H1 (cell line): ENCODE results near the gene PBX1. TPM values are rescaled to one million over a fixed set of nuclear protein-coding genes. Genes with fewer than 3 reads are reported as not detected.

Experiments
- CTCF ChIA-PET: fragments of 300-600 bp; sonication (Branson Sonifier 250); formaldehyde crosslinking; loops from one replicate; lab custom pipeline; 2021; ENCODE audit not compliant: partially characterized antibody; lab: Charles Lee
- POLR2A ChIA-PET: fragments of 300-600 bp; sonication (Branson Sonifier 250); formaldehyde crosslinking; loops from one replicate; lab custom pipeline; 2021; ENCODE audit warnings: inconsistent platforms; ENCODE audit not compliant: partially characterized antibody; lab: Charles Lee
- DNase-seq, 2 experiments: peaks; one replicate each; pipeline versions ENCODE4 v3.0.0 to v3.0.0-alpha.2; 2010 to 2022; ENCODE audit warnings: low spot score in 2 of 2, low read depth in 1 of 2, mixed read lengths in 1 of 2
- FAIRE-seq: peaks from 2 replicates; lab custom pipeline; 2011; peaks lifted over from hg19 to GRCh38; lab: Jason Lieb, UNC
- H2AFZ ChIP-seq: 2 replicates; pipeline ENCODE4 v1.8.1; 2012; ENCODE audit warnings: low read length, inconsistent platforms
- H2AK5ac ChIP-seq: 2 replicates; pipeline ENCODE4 v1.6.1; 2013; ENCODE audit warnings: low read depth, low read length
- H2BK120ac ChIP-seq: replicated peaks from 2 replicates; pipeline ENCODE3; 2013; ENCODE audit warnings: low read depth, low read length, inconsistent platforms
- H2BK12ac ChIP-seq: 2 replicates; pipeline ENCODE4 v1.6.1; 2013; ENCODE audit warnings: low read depth, low read length
- H2BK15ac ChIP-seq: 2 replicates; pipeline ENCODE4 v1.6.1; 2013; ENCODE audit warnings: low read length
- H2BK20ac ChIP-seq: 2 replicates; pipeline ENCODE4 v1.6.1; 2013; ENCODE audit warnings: low read length
- H2BK5ac ChIP-seq: 2 replicates; pipeline ENCODE4 v1.6.1; 2013; ENCODE audit warnings: low read depth, low read length
- H3K14ac ChIP-seq: 2 replicates; pipeline ENCODE4 v1.6.1; 2013; ENCODE audit warnings: inconsistent platforms; ENCODE audit not compliant: insufficient read length
- H3K18ac ChIP-seq: 2 replicates; pipeline ENCODE4 v1.6.1; 2013; ENCODE audit warnings: low read length; ENCODE audit errors: extremely low read depth
- H3K23ac ChIP-seq: 2 replicates; pipeline ENCODE4 v1.6.1; 2013; ENCODE audit warnings: inconsistent platforms; ENCODE audit not compliant: insufficient read length
- H3K23me2 ChIP-seq: 2 replicates; pipeline ENCODE4 v1.6.1; 2013; ENCODE audit warnings: low read depth, low read length
- H3K27ac ChIP-seq: 2 replicates; pipeline ENCODE4 v1.6.1; 2011; ENCODE audit warnings: low read depth, low read length, inconsistent platforms
- H3K27me3 ChIP-seq, 4 experiments: replicated peaks in 1 of 4; 1 replicate in 1 of 4; 2 replicates in 3 of 4; pipeline versions ENCODE4 v1.6.1 to v1.8.1; 2011 to 2013; ENCODE audit warnings: low read length in 3 of 4, mild to moderate bottlenecking in 3 of 4, inconsistent platforms in 2 of 4, mixed read lengths in 2 of 4, moderate library complexity in 1 of 4; ENCODE audit not compliant: control insufficient read depth in 3 of 4, insufficient read depth in 3 of 4; ENCODE audit errors: extremely low read depth in 1 of 4
- H3K36me3 ChIP-seq, 4 experiments: 2 replicates each; pipeline versions ENCODE4 v1.6.1 to v1.8.1; 2011 to 2013; ENCODE audit warnings: mild to moderate bottlenecking in 4 of 4, low read length in 3 of 4, moderate library complexity in 2 of 4, control low read depth in 1 of 4, inconsistent platforms in 1 of 4; ENCODE audit not compliant: insufficient read depth in 4 of 4, control insufficient read depth in 2 of 4
- H3K4ac ChIP-seq: replicated peaks from 2 replicates; pipeline ENCODE3; 2013; ENCODE audit warnings: low read length, low read depth, mixed read lengths, inconsistent platforms; ENCODE audit not compliant: insufficient read length
- H3K4me1 ChIP-seq, 4 experiments: replicated peaks in 1 of 4; 1 replicate in 1 of 4; 2 replicates in 3 of 4; pipeline versions ENCODE4 v1.6.1 to v1.8.1; 2011 to 2013; ENCODE audit warnings: low read length in 3 of 4, inconsistent platforms in 2 of 4, mixed read lengths in 1 of 4; ENCODE audit not compliant: insufficient read depth in 4 of 4, control insufficient read depth in 3 of 4
- H3K4me2 ChIP-seq, 2 experiments: 2 replicates each; pipeline versions ENCODE4 v1.6.1 to v1.8.1; 2011 to 2013; ENCODE audit warnings: low read depth in 2 of 2, low read length in 2 of 2, control low read depth in 1 of 2, inconsistent platforms in 1 of 2, mild to moderate bottlenecking in 1 of 2; ENCODE audit not compliant: insufficient read depth in 1 of 2
- H3K4me3 ChIP-seq, 4 experiments: fragments of 200-600, 300-600 bp in 1 of 4; sonication (generic), shearing (Covaris generic), sonication (Bioruptor Twin) in 1 of 4; 2 replicates each; pipeline versions ENCODE4 v1.5.1 to v1.8.1; 2011 to 2016; ENCODE audit warnings: low read length in 4 of 4, low read depth in 3 of 4, control low read depth in 2 of 4, inconsistent platforms in 2 of 4, mild to moderate bottlenecking in 2 of 4, mixed read lengths in 1 of 4, moderate library complexity in 1 of 4; ENCODE audit not compliant: insufficient read depth in 2 of 4; ENCODE audit errors: extremely low read depth in 1 of 4
- H3K56ac ChIP-seq: replicated peaks from 2 replicates; pipeline ENCODE3; 2013; ENCODE audit warnings: low read depth, mild to moderate bottlenecking, mixed read lengths, low read length, inconsistent platforms; ENCODE audit not compliant: insufficient read length
- H3K79me1 ChIP-seq: 2 replicates; pipeline ENCODE4 v1.6.1; 2013; ENCODE audit warnings: low read depth, low read length, control low read depth
- H3K79me2 ChIP-seq, 2 experiments: 2 replicates each; pipeline versions ENCODE4 v1.6.1 to v1.8.1; 2012 to 2013; ENCODE audit warnings: low read length in 2 of 2, mild to moderate bottlenecking in 2 of 2, inconsistent platforms in 1 of 2; ENCODE audit not compliant: insufficient read depth in 2 of 2, control insufficient read depth in 1 of 2
- H3K9ac ChIP-seq, 4 experiments: replicated peaks in 1 of 4; 1 replicate in 1 of 4; 2 replicates in 3 of 4; pipeline versions ENCODE4 v1.6.1 to v1.8.1; 2011 to 2013; ENCODE audit warnings: low read depth in 3 of 4, low read length in 3 of 4, control low read depth in 2 of 4, mild to moderate bottlenecking in 2 of 4, moderate library complexity in 2 of 4, inconsistent platforms in 1 of 4; ENCODE audit errors: extremely low read depth in 1 of 4
- H3K9me3 ChIP-seq, 2 experiments: 2 replicates each; pipeline versions ENCODE4 v1.6.1 to v1.8.1; 2012 to 2013; ENCODE audit warnings: mild to moderate bottlenecking in 2 of 2, moderate library complexity in 2 of 2, control low read depth in 1 of 2, inconsistent platforms in 1 of 2, low read depth in 1 of 2, low read length in 1 of 2, mixed read lengths in 1 of 2; ENCODE audit not compliant: insufficient read depth in 2 of 2
- H4K20me1 ChIP-seq, 2 experiments: replicated peaks in 1 of 2; 2 replicates each; pipeline versions ENCODE3 to v1.8.1; 2011 to 2013; ENCODE audit warnings: inconsistent platforms in 2 of 2, low read length in 2 of 2, mild to moderate bottlenecking in 1 of 2; ENCODE audit not compliant: insufficient read depth in 2 of 2, control insufficient read depth in 1 of 2
- H4K5ac ChIP-seq: 2 replicates; pipeline ENCODE4 v1.6.1; 2013; ENCODE audit warnings: low read length, low read depth, mixed read lengths, inconsistent platforms; ENCODE audit not compliant: insufficient read length
- H4K8ac ChIP-seq: 2 replicates; pipeline ENCODE4 v1.8.0; 2013; ENCODE audit warnings: mild to moderate bottlenecking, moderate library complexity, low read length, inconsistent platforms; ENCODE audit not compliant: insufficient read depth; ENCODE audit errors: extremely low read depth
- H4K91ac ChIP-seq: replicated peaks from 2 replicates; pipeline ENCODE3; 2013; ENCODE audit warnings: low read length, mixed read lengths, inconsistent platforms; ENCODE audit not compliant: insufficient read length
- BACH1 ChIP-seq: IDR thresholded peaks from 2 replicates; pipeline ENCODE4 v1.6.1; 2012; ENCODE audit warnings: low read length, improper control_type of control experiment
- CBX5 ChIP-seq: fragments of 300-800, 300-1000 bp; sonication (generic); IDR thresholded peaks from 2 replicates; pipeline ENCODE4 v1.7.1; 2016; ENCODE audit warnings: antibody characterized with exemption, low read length, low read depth
- CHD1 ChIP-seq: IDR thresholded peaks from 2 replicates; pipeline ENCODE4 v1.6.1; 2012; ENCODE audit warnings: low read depth, low read length, improper control_type of control experiment
- JUND ChIP-seq: IDR thresholded peaks from 2 replicates; pipeline ENCODE4 v1.6.1; 2011; ENCODE audit warnings: mild to moderate bottlenecking, improper control_type of control experiment, low read length
- KDM1A ChIP-seq: fragments of 200-600, 300-600 bp; sonication (generic); IDR thresholded peaks from 2 replicates; pipeline ENCODE4 v1.7.1; 2016; ENCODE audit warnings: mild to moderate bottlenecking, low read length, borderline replicate concordance
- NRF1 ChIP-seq: IDR thresholded peaks from 2 replicates; pipeline ENCODE4 v1.6.1; 2011; ENCODE audit warnings: mild to moderate bottlenecking, low read depth, low read length, improper control_type of control experiment
- WGBS, 2 experiments: shearing (Covaris generic) in 1 of 2; methylation state at CpG; one replicate each; pipeline versions ENCODE4 v1.1.6 to v1.1.7; 2013 to 2015; ENCODE audit warnings: low lambda C conversion rate in 2 of 2, mixed read lengths in 2 of 2, inconsistent platforms in 1 of 2, low coverage in 1 of 2, missing lambda C conversion rate in 1 of 2; ENCODE audit not compliant: insufficient replicate concordance in 2 of 2, insufficient coverage in 1 of 2, insufficient read length in 1 of 2; ENCODE audit errors: extremely low coverage in 1 of 2, missing lambda C conversion rate in 1 of 2; 5-methylcytosine and 5-hydroxymethylcytosine counted together
- polyA plus RNA-seq, 7 experiments: library from polyadenylated mRNA; depleted of rRNA in 3 of 7; stranded (reverse) in 5 of 7; unstranded in 2 of 7; fragments of >200 nt in 5 of 7; fragments of 200-250 nt in 2 of 7; gene quantifications; 1 replicate in 5 of 7; 2 replicates in 1 of 7; 4 replicates in 1 of 7; pipeline versions ENCODE4 v1.2.1 to v1.2.3, GENCODE V29; 2011 to 2013; ENCODE audit warnings: missing spikeins in 2 of 7, mixed read lengths in 2 of 7
- total RNA-seq: library from RNA; stranded (reverse); fragmentation: NEBNext Ultra II Directional; extraction: Animal tissue kit (Norgen Biotek cat#: 25700); gene quantifications from 2 replicates; pipeline ENCODE4 v1.2.1, GENCODE V29; 2021
- TF ChIP-seq, protein P1 (sequence below): IDR thresholded peaks from 2 replicates; pipeline ENCODE4 v1.6.1; 2012; ENCODE audit warnings: inconsistent platforms

The PBX1 gene
- total and polyA plus RNA-seq, 2 of the 8 experiments (the other 6 are each of a cell fraction or from before 2014, with no cell fraction given) = 87.4 to 124 TPM

DNA sequence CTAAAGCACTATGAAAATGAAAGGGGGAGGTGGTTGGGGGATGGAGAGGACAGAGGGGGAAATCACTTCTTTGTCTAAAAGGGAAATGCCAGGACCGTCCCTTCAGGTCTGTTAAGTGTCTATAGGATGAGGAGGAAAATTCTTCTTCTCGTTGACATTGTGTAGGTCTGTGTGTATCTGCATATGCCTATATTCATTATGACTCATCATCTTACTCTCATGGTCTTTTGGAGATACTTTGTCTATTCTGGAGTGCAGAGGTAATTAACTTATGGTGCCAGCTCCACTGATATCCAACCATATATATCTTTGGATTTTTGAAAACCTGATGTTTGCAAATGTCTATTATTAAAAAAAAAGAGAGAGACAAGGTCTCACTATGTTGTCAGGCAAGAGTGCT is 143.7 kb downstream of the PBX1 start:
- H2AK5ac ChIP-seq = no peak overlapping the region
- no peak overlapping the region for H4K5ac ChIP-seq
- POLR2A ChIA-PET = interaction anchor here (1.5 kb wide), 1 partner anchor 9 kb away, joined by 3 read pairs; no protein-coding TSS in a partner anchor
- no peak overlapping the region for H4K8ac ChIP-seq
- H2AFZ ChIP-seq = no peak overlapping the region
- CTCF ChIA-PET = interaction anchor here (2.0 to 9.5 kb wide), 3 partner anchors 20 to 82 kb away, joined by 4 to 64 read pairs (median 30); no protein-coding TSS in a partner anchor
- no peak overlapping the region for H3K23ac ChIP-seq
- TF ChIP-seq, protein P1, sequence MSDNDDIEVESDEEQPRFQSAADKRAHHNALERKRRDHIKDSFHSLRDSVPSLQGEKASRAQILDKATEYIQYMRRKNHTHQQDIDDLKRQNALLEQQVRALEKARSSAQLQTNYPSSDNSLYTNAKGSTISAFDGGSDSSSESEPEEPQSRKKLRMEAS = no peak
- TF ChIP-seq CHD1 (no peak), NRF1 (no peak), CBX5 (no peak), KDM1A (no peak), JUND (no peak), BACH1 (no peak)
- H3K36me3 ChIP-seq = no peaks in the 10 kb centered on the region
- no peak overlapping the region for H2BK20ac ChIP-seq
- H3K18ac ChIP-seq = no peak overlapping the region
- H3K27ac ChIP-seq = no peak overlapping the region
- H4K91ac ChIP-seq = no peak overlapping the region
- H3K56ac ChIP-seq = no peak overlapping the region
- H3K14ac ChIP-seq = no peak overlapping the region
- no peaks in the 10 kb centered on the region for H3K23me2 ChIP-seq
- no peak overlapping the region for H3K9ac ChIP-seq
- H3K9me3 ChIP-seq = no peaks in the 10 kb centered on the region
- peaks cover 0 to 18% (median 11%) of the 10 kb centered on the region in 4 experiments; a peak in 5 of 7 replicates for H3K4me1 ChIP-seq
- no peak overlapping the region for H2BK5ac ChIP-seq
- H3K4me2 ChIP-seq = no peak overlapping the region; a peak in 1 of 4 replicates
- H2BK12ac ChIP-seq = 0 out of 2 replicates have a peak overlapping the region, but pooled peaks have one; percentile 29
- FAIRE-seq = no peak
- no peak overlapping the region for H3K4ac ChIP-seq
- no peak overlapping the region for H2BK120ac ChIP-seq
- no peak for DNase-seq
- H3K79me2 ChIP-seq = peaks cover 4 to 98% of the 10 kb centered on the region in 2 experiments; a peak in 3 of 4 replicates
- H2BK15ac ChIP-seq = no peak overlapping the region
- 90% methylated on average over 2 of the region's 2 CpGs; no CpG with 5 or more reads in 1 of the 2 experiments for WGBS, 2 experiments
- H3K79me1 ChIP-seq = peaks cover 9% of the 10 kb centered on the region
- peaks cover 11 to 13% of the 10 kb centered on the region in 2 experiments for H4K20me1 ChIP-seq
- H3K4me3 ChIP-seq = no peak overlapping the region
- no peaks in the 10 kb centered on the region for H3K27me3 ChIP-seq
